GM13977 (cell line): ENCODE data around the gene ABLIM2.

Source experiments
- DNase-seq: peaks from one replicate; pipeline ENCODE4 v3.0.0; 2012; ENCODE audit warnings: low spot score
- in situ Hi-C: fragments of 300-500 bp; cut with MboI; formaldehyde crosslinking; loops from one replicate; pipeline ENCODE4 v1.12.0; 2022; ENCODE audit warnings: low sequenced_read_pairs, low pct_unique_long_range_greater_than_20kb, mixed read lengths, inconsistent platforms; ENCODE audit not compliant: unreplicated experiment
- TF ChIP-seq, protein P1 (sequence below): IDR thresholded peaks from 2 replicates; pipeline ENCODE4 v1.5.1; 2012; ENCODE audit warnings: mild to moderate bottlenecking, control low read depth; ENCODE audit not compliant: insufficient read depth; ENCODE audit errors: extremely low read depth, missing control alignments

ABLIM2 gene

DNA sequence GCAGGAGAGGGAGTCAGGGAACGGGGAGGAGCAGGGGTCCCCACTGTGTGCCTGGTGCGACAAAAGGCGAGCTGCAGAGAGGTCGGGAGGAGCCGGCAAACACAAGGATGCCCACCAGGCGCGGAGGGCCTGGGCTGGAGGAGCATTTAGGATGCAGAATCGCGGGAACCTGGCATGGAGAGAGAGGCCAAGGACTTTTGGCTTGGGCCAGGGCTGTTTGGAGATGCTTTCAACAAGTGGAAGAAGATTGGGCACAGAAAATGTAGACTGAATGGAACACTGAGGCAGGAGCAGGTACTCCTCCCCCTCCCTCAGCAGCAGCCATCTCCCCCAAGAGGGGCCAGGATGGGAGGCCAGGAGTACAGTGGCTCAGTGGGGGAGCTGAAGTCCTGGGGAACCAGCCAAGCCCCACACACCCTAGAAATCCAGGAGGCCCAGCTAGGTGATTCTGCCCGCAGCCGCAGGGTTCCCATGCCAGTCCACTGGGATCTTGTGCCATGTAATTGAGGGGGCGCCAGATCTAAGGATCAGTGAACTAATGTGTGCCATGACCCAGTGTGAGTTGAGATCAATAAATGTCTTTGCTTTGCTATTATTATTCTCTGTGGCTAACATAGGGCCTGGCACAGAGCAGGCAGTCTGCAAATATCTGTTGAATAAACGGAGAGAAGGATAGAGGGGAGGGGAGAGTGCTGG, 1.1 kb upstream of the ABLIM2 start:
- in situ Hi-C loops = no loop called here
- TF ChIP-seq, protein P1, sequence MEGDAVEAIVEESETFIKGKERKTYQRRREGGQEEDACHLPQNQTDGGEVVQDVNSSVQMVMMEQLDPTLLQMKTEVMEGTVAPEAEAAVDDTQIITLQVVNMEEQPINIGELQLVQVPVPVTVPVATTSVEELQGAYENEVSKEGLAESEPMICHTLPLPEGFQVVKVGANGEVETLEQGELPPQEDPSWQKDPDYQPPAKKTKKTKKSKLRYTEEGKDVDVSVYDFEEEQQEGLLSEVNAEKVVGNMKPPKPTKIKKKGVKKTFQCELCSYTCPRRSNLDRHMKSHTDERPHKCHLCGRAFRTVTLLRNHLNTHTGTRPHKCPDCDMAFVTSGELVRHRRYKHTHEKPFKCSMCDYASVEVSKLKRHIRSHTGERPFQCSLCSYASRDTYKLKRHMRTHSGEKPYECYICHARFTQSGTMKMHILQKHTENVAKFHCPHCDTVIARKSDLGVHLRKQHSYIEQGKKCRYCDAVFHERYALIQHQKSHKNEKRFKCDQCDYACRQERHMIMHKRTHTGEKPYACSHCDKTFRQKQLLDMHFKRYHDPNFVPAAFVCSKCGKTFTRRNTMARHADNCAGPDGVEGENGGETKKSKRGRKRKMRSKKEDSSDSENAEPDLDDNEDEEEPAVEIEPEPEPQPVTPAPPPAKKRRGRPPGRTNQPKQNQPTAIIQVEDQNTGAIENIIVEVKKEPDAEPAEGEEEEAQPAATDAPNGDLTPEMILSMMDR = no peak
- no peak for DNase-seq

DNA sequence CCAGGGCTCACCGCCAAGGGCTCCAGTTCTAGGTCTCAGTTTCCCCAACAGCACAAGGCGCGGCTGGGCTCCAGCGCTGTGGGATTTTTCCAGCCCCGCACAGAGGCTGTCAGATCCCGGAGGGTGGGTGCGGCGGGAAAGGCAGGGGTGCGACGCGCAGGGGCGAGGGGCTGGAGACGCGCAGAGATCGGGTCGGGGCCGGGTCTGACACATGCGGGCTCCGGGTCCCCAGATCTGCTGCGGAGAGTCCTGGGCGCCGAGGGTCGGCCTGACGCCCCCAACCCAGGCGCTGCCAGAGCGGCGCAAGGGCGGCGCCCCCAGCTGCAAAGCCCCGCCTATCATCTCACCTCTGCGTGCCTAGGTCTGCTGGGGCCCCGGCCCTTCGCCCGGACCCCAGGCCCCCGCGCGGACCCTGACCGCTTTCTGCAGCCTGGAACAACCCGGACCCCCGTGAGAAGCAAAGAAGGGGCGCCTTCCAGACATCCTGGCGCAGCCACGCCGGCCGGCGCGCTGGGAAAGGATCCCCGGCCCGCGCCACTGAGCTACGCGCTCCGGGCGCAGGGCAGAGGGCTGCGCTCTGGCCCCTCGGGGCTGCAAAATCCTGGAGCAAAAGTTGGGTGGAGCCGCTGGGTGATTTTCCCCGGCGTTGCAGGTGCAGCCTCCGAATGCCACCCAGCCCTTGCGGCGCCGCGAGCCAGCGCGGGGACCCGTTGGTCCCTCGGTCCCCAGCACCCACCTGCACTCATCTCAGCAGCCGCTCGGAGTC, 486 bp downstream of the ABLIM2 start:
- TF ChIP-seq, protein P1 = no peak
- DNase-seq = no peak

DNA sequence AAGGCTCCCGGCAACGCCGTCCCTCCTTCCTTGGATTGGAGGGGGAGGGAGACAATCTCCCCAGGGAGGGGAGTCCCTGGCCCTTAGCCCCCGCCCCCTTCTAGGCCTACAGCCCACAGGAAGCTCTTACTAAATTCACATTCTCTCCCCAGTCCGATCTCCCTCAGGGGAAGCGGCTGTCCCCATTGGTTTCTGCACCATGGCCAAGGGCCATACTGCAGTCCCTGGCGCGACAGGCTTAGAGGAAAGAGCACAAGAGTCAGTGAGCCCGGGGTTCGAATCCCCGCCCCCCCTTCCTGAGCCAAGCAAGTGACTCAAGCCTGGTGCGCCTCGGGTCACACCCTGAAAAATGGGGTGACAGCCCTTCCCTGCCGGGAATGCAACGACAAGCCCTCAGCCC, 1.1 kb downstream of the ABLIM2 start:
- TF ChIP-seq, protein P1 = no peak
- DNase-seq = no peak
- in situ Hi-C loops = no loop called here

More for the DNA sequence above, 486 bp downstream of the ABLIM2 start:
- in situ Hi-C loops = no loop called here

DNA sequence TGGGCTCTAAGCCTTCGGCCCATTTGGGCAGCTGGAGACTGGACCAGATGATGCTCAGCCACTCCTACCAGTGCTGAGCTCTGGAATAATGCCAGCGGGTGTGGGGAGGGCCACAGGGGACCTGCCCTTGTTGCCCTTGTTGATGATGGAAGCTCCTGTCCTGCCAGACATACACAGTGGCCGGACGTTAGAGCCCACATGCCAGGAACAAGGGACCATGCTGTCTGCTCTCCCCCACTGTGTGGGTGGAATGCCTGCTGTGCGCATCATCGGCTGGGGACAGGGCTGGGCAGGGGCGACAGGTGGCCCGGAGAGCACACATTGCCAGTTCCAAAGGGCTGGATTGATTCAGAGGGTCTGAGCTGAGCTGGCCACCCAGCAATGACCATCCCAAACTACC, 2.0 kb downstream of the ABLIM2 start:
- no peak for DNase-seq
- in situ Hi-C loops = no loop called here
- TF ChIP-seq, protein P1 = no peak

DNA sequence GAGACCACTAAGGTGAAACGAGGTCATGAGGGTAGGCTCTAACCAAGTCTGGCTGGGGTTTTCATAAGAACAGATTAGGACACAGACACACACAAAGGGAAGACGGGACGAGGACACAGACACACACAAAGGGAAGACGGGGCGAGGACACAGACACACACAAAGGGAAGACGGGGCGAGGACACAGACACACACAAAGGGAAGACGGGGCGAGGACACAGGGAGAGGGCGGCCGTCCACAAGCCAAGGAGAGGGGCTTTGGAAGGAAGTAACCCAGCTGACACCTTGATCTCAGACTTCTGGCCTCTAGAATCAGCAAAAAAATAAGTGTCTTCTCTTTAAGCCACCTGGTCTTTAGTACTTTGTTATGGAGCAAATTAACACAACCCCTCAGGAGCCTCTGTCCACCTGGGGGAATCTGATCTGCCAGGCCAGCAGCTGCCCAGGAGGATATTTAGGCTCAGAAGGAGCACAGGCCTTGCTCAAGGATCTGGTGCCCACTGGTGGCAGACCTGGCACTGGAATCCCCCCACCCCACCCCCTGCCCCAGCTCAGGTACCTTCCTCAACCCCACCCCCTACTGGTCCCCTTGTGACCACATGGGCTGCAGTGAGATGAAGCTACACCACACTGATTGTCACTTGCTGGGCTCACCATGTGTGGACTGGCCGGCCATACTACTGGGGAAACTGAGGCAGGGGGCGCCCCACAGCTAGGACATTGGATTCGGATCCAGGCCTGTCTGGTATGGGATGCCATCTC, 2.8 kb downstream of the ABLIM2 start:
- in situ Hi-C loops = no loop called here
- TF ChIP-seq, protein P1 = no peak
- no peak for DNase-seq

DNA sequence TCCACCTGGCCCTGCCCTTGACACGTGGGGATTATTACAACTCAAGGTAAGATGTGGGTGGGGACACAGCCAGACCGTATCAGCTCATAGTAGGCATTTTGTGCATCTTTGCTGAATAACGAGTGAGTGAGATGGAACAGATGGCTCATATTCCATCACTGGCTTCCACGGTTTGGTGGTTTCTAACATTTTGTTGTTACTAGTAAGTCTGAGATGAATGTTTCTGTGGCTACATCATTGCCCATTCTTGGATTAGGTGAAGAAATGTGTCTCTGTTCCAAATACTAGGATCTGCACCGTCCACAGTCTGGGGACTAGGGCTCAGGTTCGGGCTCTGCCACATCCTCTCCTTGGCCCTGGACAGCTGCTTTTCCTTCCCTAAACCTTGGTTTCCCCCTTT, 3.6 kb downstream of the ABLIM2 start:
- in situ Hi-C loops = no loop called here
- TF ChIP-seq, protein P1 = no peak
- no peak for DNase-seq
